ENCODE results near the gene PACSIN2. TPM values are rescaled to one million over a fixed set of nuclear protein-coding genes. Genes with fewer than 3 reads are reported as not detected.

Gene PACSIN2
- total and polyA plus RNA-seq, 2 of the 13 experiments (the other 11 are each of a cell fraction or from before 2014, with no cell fraction given), result 54.1 to 68.8 TPM

DNA sequence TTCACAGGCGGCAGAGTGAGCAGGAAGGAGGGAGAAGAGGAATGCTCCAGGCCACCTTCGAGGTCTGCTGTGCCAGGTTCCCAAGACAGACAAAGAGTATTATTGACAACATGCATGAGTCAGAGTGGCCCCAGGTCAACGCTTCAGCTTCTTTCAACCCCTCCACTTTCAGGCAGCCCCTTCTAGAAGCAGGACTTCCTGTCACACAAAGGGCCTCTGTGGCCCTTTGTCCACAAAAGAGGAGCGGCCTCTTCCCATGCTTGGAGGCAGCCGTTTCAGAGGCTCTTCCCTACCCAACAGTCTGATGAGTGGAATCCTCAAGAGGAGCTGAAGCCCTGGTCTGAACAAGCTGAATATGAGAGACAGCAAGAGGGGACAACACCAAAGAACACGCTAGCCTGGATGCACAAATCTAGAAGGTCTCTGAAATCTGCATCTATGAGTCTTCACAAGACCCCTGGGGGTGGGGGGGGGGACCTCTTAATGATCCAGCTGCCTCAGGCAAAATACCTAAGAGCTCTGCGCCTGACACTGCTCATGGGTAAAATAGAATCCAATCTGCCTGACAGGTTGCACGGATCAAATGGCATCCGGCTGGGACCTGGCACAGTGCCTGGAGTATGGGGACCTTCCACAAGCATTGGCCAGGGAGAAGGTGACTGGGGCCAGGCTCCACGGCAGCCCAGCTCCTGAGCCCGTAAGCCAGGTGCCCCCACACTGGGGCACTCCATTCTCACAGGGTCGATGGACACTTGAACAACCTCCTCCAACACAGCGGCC lies 67.5 kb downstream of the PACSIN2 start (continued):
- TF ChIP-seq ZNF337 (CRISPR knock-in tag; IDR thresholded peaks at IDR 0.05; ENCODE audit: borderline replicate concordance, low read depth) (no peak), KDM6A (CRISPR knock-in tag; IDR thresholded peaks at IDR 0.05; ENCODE audit: low read depth) (no peak), ZMYM2 (CRISPR knock-in tag; IDR thresholded peaks at IDR 0.05) (no peak), FOXJ3 (CRISPR knock-in tag; IDR thresholded peaks at IDR 0.05; ENCODE audit: borderline replicate concordance) (no peak), ZFP91 (CRISPR knock-in tag; IDR thresholded peaks at IDR 0.05; ENCODE audit: borderline replicate concordance) (no peak), ZNF569 (CRISPR knock-in tag; IDR thresholded peaks at IDR 0.05; ENCODE audit: borderline replicate concordance) (no peak), SMC3 (IDR thresholded peaks at IDR 0.05; ENCODE audit: low read length) (no peak), SAP130 (CRISPR knock-in tag; IDR thresholded peaks at IDR 0.05; ENCODE audit: low read depth) (peak; percentile 80), ZNF496 (CRISPR knock-in tag; IDR thresholded peaks at IDR 0.05; ENCODE audit: insufficient replicate concordance) (no peak), ZNF142 (CRISPR knock-in tag; IDR thresholded peaks at IDR 0.05) (no peak), POLR2A (IDR thresholded peaks at IDR 0.05; ENCODE audit: insufficient read depth in 1 of 2, low read depth in 2 of 2, low read length in 2 of 2) (no peak), ISL2 (CRISPR knock-in tag; IDR thresholded peaks at IDR 0.05) (0 out of 2 replicates have a peak, but pooled peaks have one; percentile 17), MXD1 (CRISPR knock-in tag; IDR thresholded peaks at IDR 0.05) (no peak), SIN3A (IDR thresholded peaks at IDR 0.05; ENCODE audit: borderline replicate concordance, low read depth, low read length) (0 out of 2 replicates have a peak, but pooled peaks have one; percentile 48), ZNF709 (CRISPR knock-in tag; IDR thresholded peaks at IDR 0.05) (no peak), ZNF720 (CRISPR knock-in tag; IDR thresholded peaks at IDR 0.05) (no peak), RARA (CRISPR knock-in tag; IDR thresholded peaks at IDR 0.05) (peak; percentile 84), SOX13 (IDR thresholded peaks at IDR 0.05) (peak; percentile 60; the same call in 1 of the 2 replicates), SOX13 (CRISPR knock-in tag; conservative IDR thresholded peaks at IDR 0.05 in 1 of 2, IDR thresholded peaks at IDR 0.05 in 1 of 2) (peak in 1 of 2 experiments; percentile 82; a peak in 2 of 4 replicates)
- TF ChIP-seq, protein P1, sequence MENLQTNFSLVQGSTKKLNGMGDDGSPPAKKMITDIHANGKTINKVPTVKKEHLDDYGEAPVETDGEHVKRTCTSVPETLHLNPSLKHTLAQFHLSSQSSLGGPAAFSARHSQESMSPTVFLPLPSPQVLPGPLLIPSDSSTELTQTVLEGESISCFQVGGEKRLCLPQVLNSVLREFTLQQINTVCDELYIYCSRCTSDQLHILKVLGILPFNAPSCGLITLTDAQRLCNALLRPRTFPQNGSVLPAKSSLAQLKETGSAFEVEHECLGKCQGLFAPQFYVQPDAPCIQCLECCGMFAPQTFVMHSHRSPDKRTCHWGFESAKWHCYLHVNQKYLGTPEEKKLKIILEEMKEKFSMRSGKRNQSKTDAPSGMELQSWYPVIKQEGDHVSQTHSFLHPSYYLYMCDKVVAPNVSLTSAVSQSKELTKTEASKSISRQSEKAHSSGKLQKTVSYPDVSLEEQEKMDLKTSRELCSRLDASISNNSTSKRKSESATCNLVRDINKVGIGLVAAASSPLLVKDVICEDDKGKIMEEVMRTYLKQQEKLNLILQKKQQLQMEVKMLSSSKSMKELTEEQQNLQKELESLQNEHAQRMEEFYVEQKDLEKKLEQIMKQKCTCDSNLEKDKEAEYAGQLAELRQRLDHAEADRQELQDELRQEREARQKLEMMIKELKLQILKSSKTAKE (CRISPR knock-in tag; IDR thresholded peaks at IDR 0.05; ENCODE audit: borderline replicate concordance), result peak; percentile 30; the same call in 1 of the 2 replicates
